GM19035 (cell line): ENCODE data around the gene ZNF362.
"Not testable (repeated sequence)": the region's sequence is repeated elsewhere in the genome, so short reads cannot be mapped to it uniquely, and the experiment has no call there.

Source experiments
- ATAC-seq: cut with Tn5 transposase; IDR thresholded peaks from one replicate; pipeline ENCODE4 v1.9.1; 2021; ENCODE audit not compliant: unreplicated experiment

The ZNF362 gene

GRCh38 chr1:33302325-33302724 lies 46.0 kb downstream of the ZNF362 start:
- no peak for ATAC-seq

GRCh38 chr1:33305016-33305415 lies 48.7 kb downstream of the ZNF362 start:
- ATAC-seq = no peak

- no peak for ATAC-seq
These were observed 49.7 kb downstream of the ZNF362 start for GRCh38 chr1:33305816-33306652.

GRCh38 chr1:33306653-33307493 lies 50.6 kb downstream of the ZNF362 start:
- no peak for ATAC-seq

GRCh38 chr1:33307494-33307864 lies 51.2 kb downstream of the ZNF362 start:
- ATAC-seq = no peak

GRCh38 chr1:33309351-33309750 lies 53.1 kb downstream of the ZNF362 start:
- ATAC-seq = not testable (repeated sequence)

- no peak for ATAC-seq
These were observed 54.4 kb downstream of the ZNF362 start for GRCh38 chr1:33310702-33311101.

GRCh38 chr1:33311706-33312412 lies 55.6 kb downstream of the ZNF362 start:
- ATAC-seq = no peak

GRCh38 chr1:33312413-33312749 lies 56.1 kb downstream of the ZNF362 start:
- no peak for ATAC-seq

- ATAC-seq = no peak
These were observed 58.1 kb downstream of the ZNF362 start for GRCh38 chr1:33314416-33314815.

- ATAC-seq = no peak
These were observed 60.3 kb downstream of the ZNF362 start for GRCh38 chr1:33316601-33317000.

- no peak for ATAC-seq
These were observed 61.1 kb downstream of the ZNF362 start for GRCh38 chr1:33317354-33317753.

- ATAC-seq = no peak
These were observed 61.7 kb downstream of the ZNF362 start for GRCh38 chr1:33317946-33318345.

GRCh38 chr1:33319186-33319948 lies 63.1 kb downstream of the ZNF362 start:
- no peak for ATAC-seq

- ATAC-seq = no peak
These were observed 63.8 kb downstream of the ZNF362 start for GRCh38 chr1:33319949-33320618.

GRCh38 chr1:33320619-33321165 lies 64.4 kb downstream of the ZNF362 start, which contains the start of gene A3GALT2:
TSS of gene A3GALT2 (minus strand) at chr1:33321098. CDS start at chr1:33321098, 0 bp downstream.
- ATAC-seq = no peak

- no peak for ATAC-seq
These were observed 64.9 kb downstream of the ZNF362 start for GRCh38 chr1:33321178-33321577.

GRCh38 chr1:33322109-33322508 lies 65.8 kb downstream of the ZNF362 start:
- ATAC-seq = no peak

- no peak for ATAC-seq
These were observed 66.7 kb downstream of the ZNF362 start for GRCh38 chr1:33322870-33323585.
